ENCODE data around the gene TMEM116.

DNA sequence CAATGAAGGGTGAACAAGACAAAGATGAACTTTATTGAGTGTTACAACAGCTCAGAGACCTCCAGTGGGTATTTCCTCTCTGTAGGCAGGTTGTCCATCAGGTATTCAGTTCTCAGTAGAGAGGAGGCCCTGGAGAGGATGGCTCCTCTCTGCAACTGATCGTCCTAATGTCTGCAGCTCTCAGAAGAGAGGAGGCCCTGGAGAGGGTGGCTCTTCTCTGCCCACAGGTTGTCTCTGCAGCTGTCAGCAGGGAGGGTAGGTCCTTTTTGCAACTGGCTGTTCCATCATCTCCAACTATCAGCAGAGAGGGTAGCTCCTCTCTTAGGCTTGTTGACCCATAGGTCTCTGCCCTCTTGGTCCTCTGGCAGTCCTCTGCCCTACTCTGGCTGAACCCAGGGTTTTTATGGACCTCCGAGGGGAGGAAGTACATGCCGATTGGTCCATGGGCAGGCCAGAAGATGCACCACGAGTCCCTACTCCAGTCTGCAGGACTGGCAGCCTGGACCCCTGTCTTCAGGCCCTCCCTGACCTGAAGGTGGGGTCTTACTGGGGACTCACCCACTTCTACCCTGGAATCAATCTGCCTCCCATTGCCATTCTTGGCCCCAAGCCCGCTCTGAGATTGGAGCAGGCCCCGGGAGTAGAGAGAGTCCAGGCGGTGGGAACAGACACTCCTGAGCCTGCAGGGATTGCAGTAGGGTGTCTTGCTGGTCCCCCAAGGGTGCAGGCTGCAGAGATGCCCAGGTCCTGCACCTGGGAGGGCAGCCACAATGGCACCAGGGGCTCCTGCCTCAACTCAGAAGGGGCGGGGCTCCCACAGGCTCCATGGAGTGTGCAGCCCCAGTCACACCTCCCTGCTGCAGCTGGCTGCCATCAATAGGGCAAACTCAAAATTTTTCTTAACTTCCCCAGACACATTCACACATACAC, 2.3 kb downstream of the TMEM116 start:
- TF ChIP-seq, protein P1, sequence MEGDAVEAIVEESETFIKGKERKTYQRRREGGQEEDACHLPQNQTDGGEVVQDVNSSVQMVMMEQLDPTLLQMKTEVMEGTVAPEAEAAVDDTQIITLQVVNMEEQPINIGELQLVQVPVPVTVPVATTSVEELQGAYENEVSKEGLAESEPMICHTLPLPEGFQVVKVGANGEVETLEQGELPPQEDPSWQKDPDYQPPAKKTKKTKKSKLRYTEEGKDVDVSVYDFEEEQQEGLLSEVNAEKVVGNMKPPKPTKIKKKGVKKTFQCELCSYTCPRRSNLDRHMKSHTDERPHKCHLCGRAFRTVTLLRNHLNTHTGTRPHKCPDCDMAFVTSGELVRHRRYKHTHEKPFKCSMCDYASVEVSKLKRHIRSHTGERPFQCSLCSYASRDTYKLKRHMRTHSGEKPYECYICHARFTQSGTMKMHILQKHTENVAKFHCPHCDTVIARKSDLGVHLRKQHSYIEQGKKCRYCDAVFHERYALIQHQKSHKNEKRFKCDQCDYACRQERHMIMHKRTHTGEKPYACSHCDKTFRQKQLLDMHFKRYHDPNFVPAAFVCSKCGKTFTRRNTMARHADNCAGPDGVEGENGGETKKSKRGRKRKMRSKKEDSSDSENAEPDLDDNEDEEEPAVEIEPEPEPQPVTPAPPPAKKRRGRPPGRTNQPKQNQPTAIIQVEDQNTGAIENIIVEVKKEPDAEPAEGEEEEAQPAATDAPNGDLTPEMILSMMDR (IDR thresholded peaks at IDR 0.05), result no peak
- TF ChIP-seq POLR2AphosphoS5 (IDR thresholded peaks at IDR 0.05; ENCODE audit: insufficient read depth in 1 of 2, low read depth in 1 of 2), result no peak
